Measurements from ENCODE around the gene ALCAM. TPM values are rescaled to one million over a fixed set of nuclear protein-coding genes. Genes with fewer than 3 reads are reported as not detected.
A peak's percentile ranks its signal among the peaks of the same experiment; 100 is the strongest.

The ALCAM gene
- total RNA-seq, 1 donor, result 139 TPM

DNA sequence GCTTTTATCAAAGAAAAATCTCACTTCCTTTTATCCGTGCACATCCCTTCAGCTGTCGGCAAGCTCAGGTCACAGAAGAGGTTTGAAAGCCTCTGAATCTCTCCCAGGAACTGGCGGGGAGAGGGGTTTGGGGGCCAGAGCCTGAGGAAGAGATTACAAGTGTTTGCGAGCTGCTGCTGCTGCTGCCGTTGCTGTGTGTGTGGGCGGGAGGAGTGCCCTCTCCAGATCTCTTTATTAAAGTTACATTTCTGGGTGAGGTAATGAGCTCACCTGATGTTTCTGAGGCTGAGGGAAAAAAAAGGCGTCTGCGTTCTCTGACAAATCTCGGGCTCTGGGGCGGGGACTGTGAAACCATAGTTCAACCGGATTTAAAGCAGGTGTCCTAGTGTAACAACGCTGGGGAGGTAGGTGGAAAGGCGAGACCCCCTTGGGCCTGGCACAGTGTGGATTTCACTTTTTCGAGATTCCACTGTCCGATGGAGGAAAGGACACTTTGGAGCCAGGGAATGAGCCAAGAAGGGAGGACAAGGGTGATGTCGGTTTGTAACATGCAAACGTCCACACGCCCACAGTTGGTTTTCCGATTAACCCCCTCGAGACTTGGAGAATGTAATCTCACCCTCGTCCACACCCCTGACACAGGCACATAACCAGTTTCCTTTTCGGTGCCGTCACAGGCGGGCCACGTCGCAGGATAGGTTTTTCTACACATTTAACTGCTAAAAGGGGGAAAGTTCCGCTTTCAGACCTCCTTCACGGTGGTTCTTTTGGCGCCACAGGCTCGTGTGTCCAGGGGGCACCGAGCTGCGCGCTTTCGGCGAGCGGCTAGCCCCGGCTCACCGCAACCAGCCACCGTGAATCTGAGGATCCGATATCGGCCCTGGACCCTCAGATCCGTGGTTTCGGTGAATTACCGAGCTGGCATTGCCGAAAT lies 2.1 kb downstream of the ALCAM start:
- TF ChIP-seq, protein P1, sequence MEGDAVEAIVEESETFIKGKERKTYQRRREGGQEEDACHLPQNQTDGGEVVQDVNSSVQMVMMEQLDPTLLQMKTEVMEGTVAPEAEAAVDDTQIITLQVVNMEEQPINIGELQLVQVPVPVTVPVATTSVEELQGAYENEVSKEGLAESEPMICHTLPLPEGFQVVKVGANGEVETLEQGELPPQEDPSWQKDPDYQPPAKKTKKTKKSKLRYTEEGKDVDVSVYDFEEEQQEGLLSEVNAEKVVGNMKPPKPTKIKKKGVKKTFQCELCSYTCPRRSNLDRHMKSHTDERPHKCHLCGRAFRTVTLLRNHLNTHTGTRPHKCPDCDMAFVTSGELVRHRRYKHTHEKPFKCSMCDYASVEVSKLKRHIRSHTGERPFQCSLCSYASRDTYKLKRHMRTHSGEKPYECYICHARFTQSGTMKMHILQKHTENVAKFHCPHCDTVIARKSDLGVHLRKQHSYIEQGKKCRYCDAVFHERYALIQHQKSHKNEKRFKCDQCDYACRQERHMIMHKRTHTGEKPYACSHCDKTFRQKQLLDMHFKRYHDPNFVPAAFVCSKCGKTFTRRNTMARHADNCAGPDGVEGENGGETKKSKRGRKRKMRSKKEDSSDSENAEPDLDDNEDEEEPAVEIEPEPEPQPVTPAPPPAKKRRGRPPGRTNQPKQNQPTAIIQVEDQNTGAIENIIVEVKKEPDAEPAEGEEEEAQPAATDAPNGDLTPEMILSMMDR (IDR thresholded peaks at IDR 0.05; ENCODE audit: insufficient read depth, low read depth, low read length), result no peak
- peak; percentile 59 for DNase-seq (ENCODE audit: low read depth)
- peak overlapping the region; percentile 88 for H3K4me3 ChIP-seq (ENCODE audit: low read depth, low read length)

DNA sequence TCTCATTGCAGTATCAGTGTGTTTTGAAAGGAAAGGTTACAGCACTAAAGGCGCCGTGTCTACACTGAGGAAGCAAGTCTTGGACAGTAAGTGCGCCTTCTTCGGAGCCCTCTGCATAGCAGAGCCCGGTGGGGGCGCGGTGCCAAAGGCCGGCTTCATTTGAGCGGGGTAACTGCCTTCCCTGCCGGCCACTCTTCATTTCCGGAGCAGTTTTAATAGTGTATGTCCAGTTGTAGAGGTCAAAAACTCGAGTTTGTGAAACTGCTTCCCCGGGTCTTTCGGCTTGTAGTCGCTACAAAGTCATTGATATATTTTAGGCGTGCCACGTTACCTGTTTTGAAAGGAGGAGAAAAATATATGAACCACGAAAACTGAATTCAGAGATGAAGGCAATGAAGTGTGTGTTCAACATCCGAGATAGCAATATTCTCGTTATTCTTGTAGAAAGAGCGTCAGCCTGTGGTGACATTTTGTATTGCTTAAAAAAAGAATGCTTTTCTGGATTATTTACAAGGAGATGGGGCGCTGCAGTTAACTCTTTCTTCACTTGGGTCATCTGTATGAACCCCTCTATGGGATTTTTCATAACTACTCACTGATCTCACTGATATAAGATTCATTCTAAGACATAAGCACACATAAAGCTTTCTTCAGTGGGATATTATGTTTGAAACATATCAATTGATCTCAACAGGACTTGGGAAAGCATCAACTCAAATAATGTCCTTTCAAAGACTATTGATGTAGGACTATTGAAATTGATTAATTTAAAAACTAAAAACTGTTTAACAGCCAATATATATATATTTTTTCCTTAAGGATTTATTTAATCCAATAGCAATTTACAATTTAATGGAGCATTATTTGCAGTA lies 3.0 kb downstream of the ALCAM start:
- peak overlapping the region; percentile 88 for H3K4me3 ChIP-seq (ENCODE audit: low read depth, low read length)
- TF ChIP-seq, protein P1 (IDR thresholded peaks at IDR 0.05; ENCODE audit: insufficient read depth, low read depth, low read length), result peak; percentile 65
- peak; percentile 82 for DNase-seq (ENCODE audit: low read depth)

DNA sequence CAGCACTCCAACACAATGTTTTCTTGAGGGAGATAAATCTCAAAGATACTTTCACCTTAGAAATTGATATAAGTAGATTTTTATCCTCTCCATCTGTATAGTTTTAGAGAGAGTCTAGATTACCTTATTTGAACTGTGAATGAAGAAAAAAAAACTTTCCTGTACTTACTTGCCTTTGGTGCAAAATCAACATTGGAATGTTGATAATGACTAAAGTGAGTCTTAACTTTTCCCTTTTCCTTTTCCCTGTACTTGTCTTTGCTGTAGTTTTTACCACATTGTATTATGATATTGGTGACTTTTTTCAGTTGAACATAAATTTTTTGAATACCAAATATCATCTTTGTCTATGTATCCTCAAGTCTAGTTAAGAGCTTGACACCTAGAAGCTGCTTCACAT lies 6.7 kb downstream of the ALCAM start:
- TF ChIP-seq, protein P1 (IDR thresholded peaks at IDR 0.05; ENCODE audit: insufficient read depth, low read depth, low read length), result no peak
- H3K4me3 ChIP-seq (ENCODE audit: low read depth, low read length), result no peak overlapping the region
- DNase-seq (ENCODE audit: low read depth), result no peak

DNA sequence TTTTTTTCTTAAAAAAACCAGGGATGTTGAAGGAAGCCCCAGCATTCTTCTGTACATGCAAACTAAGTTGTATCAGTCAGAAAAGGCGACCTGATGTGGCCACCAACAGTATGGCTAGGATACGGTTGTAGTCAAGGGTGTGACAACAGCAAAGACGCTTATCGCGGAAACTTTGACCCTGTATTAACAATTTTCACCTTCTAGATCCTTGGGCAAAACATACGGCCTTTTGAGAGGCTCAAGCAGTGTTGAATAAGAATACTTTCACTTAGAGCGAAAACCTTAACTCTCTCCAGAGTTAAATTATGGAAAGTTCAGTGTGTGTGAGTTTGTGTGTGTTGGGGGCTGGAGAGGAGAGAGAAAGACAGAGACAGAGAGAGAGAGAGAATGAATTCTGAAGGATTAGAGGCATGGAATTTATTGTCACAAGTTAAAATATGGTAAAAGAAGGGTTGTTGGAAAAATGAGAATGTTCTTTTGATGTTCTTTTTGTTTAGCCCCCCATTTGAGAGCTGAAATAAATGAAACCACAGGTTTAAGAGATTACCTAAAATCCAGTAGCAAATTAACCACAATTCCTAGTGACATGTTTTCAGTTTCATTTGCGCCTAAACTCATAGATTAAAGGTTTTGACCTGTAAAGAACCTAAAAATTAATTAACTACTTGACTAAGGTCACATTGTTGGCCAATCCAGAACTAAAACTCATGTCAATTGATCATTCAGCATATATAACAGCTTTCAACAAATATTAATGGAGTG lies 9.2 kb downstream of the ALCAM start:
- H3K4me3 ChIP-seq (ENCODE audit: low read depth, low read length), result no peak overlapping the region
- TF ChIP-seq, protein P1 (IDR thresholded peaks at IDR 0.05; ENCODE audit: insufficient read depth, low read depth, low read length), result no peak
- no peak for DNase-seq (ENCODE audit: low read depth)

DNA sequence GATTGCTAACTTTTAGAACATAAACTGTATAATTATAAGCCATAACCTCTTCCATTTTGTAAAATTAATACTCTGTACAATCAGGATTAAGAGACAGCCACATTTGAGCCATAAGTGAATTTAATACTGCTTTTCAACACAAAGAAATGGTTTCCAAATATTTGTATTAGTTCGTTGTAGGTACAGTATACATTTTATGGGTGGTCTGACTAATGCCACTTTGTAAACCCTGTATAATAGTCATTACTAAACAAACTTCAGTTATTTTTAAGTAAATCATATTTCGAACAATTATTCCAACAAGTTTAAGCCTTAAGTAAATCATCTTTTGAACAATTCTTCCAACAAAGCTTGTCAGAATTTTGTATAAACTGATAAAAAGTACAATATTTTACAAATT lies 11.0 kb downstream of the ALCAM start:
- TF ChIP-seq, protein P1 (IDR thresholded peaks at IDR 0.05; ENCODE audit: insufficient read depth, low read depth, low read length), result no peak
- no peak for DNase-seq (ENCODE audit: low read depth)
- no peak overlapping the region for H3K4me3 ChIP-seq (ENCODE audit: low read depth, low read length)

DNA sequence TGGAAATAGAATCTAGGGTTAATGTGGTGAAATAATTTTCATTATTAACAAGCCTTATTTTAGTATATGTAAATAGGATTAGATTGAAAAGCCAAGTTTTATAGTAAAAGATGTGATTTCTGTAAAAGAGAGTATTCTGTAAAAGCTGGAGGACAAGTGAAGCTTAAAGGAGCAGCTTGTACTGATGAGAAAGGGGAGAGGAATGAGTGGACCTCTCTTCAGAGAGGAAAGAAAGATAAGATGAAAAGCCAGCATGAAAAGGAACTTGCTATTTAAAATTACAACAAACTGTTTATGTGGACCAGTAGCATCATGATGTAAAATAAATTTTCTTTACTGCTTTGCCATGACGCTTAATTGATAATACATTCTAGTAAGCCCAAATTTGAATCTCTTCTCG lies 18.5 kb downstream of the ALCAM start:
- no peak overlapping the region for H3K4me3 ChIP-seq (ENCODE audit: low read depth, low read length)
- DNase-seq (ENCODE audit: low read depth), result no peak
- TF ChIP-seq, protein P1 (IDR thresholded peaks at IDR 0.05; ENCODE audit: insufficient read depth, low read depth, low read length), result no peak
